ENCODE measurements around the gene MVD. TPM values are rescaled to one million over a fixed set of nuclear protein-coding genes. Genes with fewer than 3 reads are reported as not detected.

MVD gene
- total RNA-seq, 1 donor: 111 TPM

DNA sequence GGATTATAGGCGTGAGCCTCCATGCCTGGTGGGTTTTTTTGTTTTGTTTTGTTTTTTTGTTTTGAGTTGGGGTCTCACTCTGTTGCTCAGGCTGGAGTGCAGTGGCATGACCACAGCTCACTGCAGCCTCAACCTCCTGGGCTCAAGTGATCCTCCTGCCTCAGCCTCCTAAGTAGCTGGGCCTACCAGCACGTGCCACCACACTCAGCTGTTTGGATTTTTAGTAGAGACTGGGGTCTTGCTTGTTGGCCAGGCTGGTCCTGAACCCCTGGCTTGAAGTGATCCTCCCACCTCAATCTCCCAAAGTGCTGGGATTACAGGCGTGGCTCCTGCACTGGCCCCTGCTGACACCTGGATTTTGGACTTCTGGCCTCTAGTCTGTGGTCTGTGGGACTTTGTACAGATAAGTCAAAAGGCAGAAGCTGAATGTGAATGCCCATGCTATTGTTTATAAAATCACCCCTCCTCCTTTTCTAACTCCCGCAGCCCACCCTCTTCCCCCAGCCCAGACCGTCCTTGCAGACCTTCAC lies 17.7 kb upstream of the MVD start:
- no peak for DNase-seq (ENCODE audit: low read depth)
- no peak overlapping the region for H3K4me3 ChIP-seq (ENCODE audit: low read depth, low read length)
- TF ChIP-seq, protein P1, sequence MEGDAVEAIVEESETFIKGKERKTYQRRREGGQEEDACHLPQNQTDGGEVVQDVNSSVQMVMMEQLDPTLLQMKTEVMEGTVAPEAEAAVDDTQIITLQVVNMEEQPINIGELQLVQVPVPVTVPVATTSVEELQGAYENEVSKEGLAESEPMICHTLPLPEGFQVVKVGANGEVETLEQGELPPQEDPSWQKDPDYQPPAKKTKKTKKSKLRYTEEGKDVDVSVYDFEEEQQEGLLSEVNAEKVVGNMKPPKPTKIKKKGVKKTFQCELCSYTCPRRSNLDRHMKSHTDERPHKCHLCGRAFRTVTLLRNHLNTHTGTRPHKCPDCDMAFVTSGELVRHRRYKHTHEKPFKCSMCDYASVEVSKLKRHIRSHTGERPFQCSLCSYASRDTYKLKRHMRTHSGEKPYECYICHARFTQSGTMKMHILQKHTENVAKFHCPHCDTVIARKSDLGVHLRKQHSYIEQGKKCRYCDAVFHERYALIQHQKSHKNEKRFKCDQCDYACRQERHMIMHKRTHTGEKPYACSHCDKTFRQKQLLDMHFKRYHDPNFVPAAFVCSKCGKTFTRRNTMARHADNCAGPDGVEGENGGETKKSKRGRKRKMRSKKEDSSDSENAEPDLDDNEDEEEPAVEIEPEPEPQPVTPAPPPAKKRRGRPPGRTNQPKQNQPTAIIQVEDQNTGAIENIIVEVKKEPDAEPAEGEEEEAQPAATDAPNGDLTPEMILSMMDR (IDR thresholded peaks at IDR 0.05; ENCODE audit: insufficient read depth, low read depth, low read length): no peak

DNA sequence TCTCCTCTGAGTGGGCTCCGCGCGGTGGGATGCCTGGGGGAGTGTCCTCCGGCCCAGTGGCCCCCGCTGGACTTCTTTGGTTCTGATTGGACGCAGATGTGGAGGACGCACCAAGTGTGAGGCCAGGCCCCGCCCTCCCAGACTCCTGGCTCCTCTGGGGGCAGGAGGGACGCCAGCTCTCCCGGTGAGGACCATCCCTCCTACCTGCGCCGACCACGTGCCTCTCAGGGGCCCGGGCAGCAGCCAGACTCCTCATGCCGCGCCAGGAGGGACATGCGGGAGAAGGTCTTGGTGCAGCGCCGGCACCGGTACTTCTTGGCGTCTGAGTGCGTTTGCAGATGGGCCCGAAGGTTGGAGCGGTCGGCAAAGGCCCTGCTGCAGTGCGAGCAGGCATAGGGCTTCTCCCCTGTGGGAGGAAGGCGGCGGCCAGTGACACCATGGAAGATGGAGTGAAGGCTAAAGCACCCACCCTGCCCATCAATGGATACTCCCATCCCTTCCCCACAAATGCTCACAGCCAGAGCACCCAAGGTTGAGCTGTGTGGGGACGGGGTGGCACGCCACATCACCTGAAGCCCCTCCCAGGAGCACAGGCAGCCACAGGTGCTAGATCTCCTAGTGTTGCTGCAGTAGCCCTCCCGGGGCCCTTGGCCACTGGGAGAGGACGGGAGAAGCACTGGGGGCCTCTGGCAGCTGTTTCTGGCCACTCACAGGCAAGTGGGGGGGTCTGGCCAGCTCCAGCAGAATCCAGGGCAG lies 15.5 kb upstream of the MVD start:
- TF ChIP-seq, protein P1 (IDR thresholded peaks at IDR 0.05; ENCODE audit: insufficient read depth, low read depth, low read length): no peak
- DNase-seq (ENCODE audit: low read depth): no peak
- H3K4me3 ChIP-seq (ENCODE audit: low read depth, low read length): no peak overlapping the region

DNA sequence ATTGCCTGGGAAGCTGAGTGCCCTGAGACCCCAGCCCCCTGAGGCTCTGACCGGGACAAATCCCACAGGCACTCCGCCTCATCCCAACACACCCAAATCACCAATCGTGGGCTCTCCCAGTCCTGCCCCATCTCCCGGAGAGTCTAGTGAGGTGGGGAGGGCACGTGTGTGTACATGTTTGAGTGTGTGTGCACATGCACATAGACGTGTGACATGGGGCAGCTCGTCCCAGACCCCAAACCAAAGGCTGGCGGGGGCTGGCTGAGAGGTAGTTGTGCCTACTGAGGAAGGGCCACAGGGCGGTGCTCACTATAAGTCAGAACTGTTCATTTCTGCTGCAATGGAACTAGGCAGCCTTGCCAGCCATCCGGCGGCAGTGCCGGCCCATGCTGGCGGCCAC lies 14.8 kb upstream of the MVD start:
- TF ChIP-seq, protein P1 (IDR thresholded peaks at IDR 0.05; ENCODE audit: insufficient read depth, low read depth, low read length): no peak
- no peak for DNase-seq (ENCODE audit: low read depth)
- no peak overlapping the region for H3K4me3 ChIP-seq (ENCODE audit: low read depth, low read length)

DNA sequence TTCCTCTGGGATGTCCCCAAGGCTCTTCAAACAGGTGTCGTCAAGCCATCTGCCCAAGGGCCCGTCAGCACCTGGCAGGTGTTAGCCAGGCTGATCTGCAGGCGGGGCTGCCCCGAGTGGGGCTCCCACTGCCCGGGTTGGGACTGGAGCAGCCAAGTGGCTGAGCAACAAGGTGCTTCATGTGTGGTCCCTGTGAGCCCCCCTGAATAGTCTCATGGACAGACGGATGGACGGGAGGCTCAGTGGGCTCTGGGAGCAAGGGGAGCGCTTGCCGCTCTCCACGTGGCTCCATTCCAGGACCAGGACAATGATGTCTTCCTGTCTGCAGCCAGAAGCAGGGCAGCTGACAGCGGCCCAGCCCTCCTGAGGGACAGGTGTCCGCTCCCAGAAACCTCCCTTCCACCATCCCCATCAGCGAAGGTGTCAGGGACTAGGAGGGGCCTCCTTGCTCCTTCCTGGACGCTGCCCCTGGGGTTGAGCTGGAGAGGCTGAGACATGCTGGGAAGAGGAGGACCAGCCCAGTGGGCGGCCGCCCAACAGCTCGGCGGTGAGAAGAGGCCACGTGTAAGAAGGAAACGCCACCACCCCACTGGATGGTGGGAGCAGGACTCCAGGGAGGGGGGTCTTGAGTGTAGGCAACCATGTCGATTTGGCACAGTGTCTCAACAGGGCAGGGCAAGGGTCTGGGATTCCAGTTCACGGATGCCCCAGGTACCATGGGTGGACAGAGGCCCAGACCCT lies 13.8 kb upstream of the MVD start:
- TF ChIP-seq, protein P1 (IDR thresholded peaks at IDR 0.05; ENCODE audit: insufficient read depth, low read depth, low read length): no peak
- H3K4me3 ChIP-seq (ENCODE audit: low read depth, low read length): no peak overlapping the region
- no peak for DNase-seq (ENCODE audit: low read depth)

GRCh38 chr16:88673716-88674379 lies 11.0 kb upstream of the MVD start:
- DNase-seq (ENCODE audit: low read depth): no peak
- H3K4me3 ChIP-seq (ENCODE audit: low read depth, low read length): no peak overlapping the region
- TF ChIP-seq, protein P1 (IDR thresholded peaks at IDR 0.05; ENCODE audit: insufficient read depth, low read depth, low read length): no peak

GRCh38 chr16:88672776-88673175 lies 9.9 kb upstream of the MVD start:
- no peak for DNase-seq (ENCODE audit: low read depth)
- H3K4me3 ChIP-seq (ENCODE audit: low read depth, low read length): no peak overlapping the region
- TF ChIP-seq, protein P1 (IDR thresholded peaks at IDR 0.05; ENCODE audit: insufficient read depth, low read depth, low read length): peak; percentile 2

All from fibroblast of villous mesenchyme (primary cell).